H1 (cell line): ENCODE data around the gene LTBP4. TPM values are rescaled to one million over a fixed set of nuclear protein-coding genes. Genes with fewer than 3 reads are reported as not detected.

Experiments
- CBX8 ChIP-seq: fragments of 300-800, 300-1000 bp; sonication (generic); IDR thresholded peaks from 2 replicates; pipeline ENCODE4 v1.7.1; 2016; ENCODE audit warnings: low read depth, low read length, borderline replicate concordance
- CHD7 ChIP-seq: fragments of 300-600 bp; sonication (generic); IDR thresholded peaks from 2 replicates; pipeline ENCODE4 v1.7.1; 2012; ENCODE audit warnings: low read length, moderate library complexity, mild to moderate bottlenecking, inconsistent platforms; ENCODE audit not compliant: insufficient replicate concordance
- EP300 ChIP-seq, 2 experiments: IDR thresholded peaks; 1 replicate in 1 of 2; 2 replicates in 1 of 2; pipeline ENCODE4 v1.6.1; 2011 to 2012; ENCODE audit warnings: low read depth in 2 of 2, low read length in 2 of 2, mild to moderate bottlenecking in 2 of 2, borderline replicate concordance in 1 of 2, inconsistent platforms in 1 of 2, moderate library complexity in 1 of 2
- KDM1A ChIP-seq: fragments of 200-600, 300-600 bp; sonication (generic); IDR thresholded peaks from 2 replicates; pipeline ENCODE4 v1.7.1; 2016; ENCODE audit warnings: mild to moderate bottlenecking, low read length, borderline replicate concordance
- NRF1 ChIP-seq: IDR thresholded peaks from 2 replicates; pipeline ENCODE4 v1.6.1; 2011; ENCODE audit warnings: mild to moderate bottlenecking, low read depth, low read length, improper control_type of control experiment
- RNF2 ChIP-seq: fragments of 200-900, 300-1000 bp; sonication (generic); IDR thresholded peaks from 2 replicates; pipeline ENCODE4 v1.7.1; 2016; ENCODE audit warnings: borderline replicate concordance, low read depth, mild to moderate bottlenecking, antibody characterized with exemption, low read length; ENCODE audit not compliant: poor library complexity, severe bottlenecking; ENCODE audit errors: missing control alignments
- polyA plus RNA-seq, 7 experiments: library from polyadenylated mRNA; depleted of rRNA in 3 of 7; stranded (reverse) in 5 of 7; unstranded in 2 of 7; fragments of >200 nt in 5 of 7; fragments of 200-250 nt in 2 of 7; gene quantifications; 1 replicate in 5 of 7; 2 replicates in 1 of 7; 4 replicates in 1 of 7; pipeline versions ENCODE4 v1.2.1 to v1.2.3, GENCODE V29; 2011 to 2013; ENCODE audit warnings: missing spikeins in 2 of 7, mixed read lengths in 2 of 7
- total RNA-seq: library from RNA; stranded (reverse); fragmentation: NEBNext Ultra II Directional; extraction: Animal tissue kit (Norgen Biotek cat#: 25700); gene quantifications from 2 replicates; pipeline ENCODE4 v1.2.1, GENCODE V29; 2021
- TF ChIP-seq, protein P1 (sequence below): IDR thresholded peaks from 2 replicates; pipeline ENCODE4 v1.6.1; 2011; ENCODE audit warnings: low read length, improper control_type of control experiment

The LTBP4 gene
- total and polyA plus RNA-seq, 2 of the 8 experiments (the other 6 are each of a cell fraction or from before 2014, with no cell fraction given) = 54.5 to 77.1 TPM

- TF ChIP-seq, protein P1, sequence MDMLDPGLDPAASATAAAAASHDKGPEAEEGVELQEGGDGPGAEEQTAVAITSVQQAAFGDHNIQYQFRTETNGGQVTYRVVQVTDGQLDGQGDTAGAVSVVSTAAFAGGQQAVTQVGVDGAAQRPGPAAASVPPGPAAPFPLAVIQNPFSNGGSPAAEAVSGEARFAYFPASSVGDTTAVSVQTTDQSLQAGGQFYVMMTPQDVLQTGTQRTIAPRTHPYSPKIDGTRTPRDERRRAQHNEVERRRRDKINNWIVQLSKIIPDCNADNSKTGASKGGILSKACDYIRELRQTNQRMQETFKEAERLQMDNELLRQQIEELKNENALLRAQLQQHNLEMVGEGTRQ = no peak
- TF ChIP-seq CHD7 (no peak), EP300 (IDR thresholded peaks at IDR 0.05; ENCODE audit: borderline replicate concordance in 1 of 2, low read depth in 2 of 2, low read length in 2 of 2) (no peak), RNF2 (no peak), CBX8 (no peak), KDM1A (no peak), NRF1 (no peak)
Measured at GRCh38 chr19:40646743-40647254, 45.6 kb downstream of the LTBP4 start (continued).
